ENCODE data around the gene CCR2. TPM values are rescaled to one million over a fixed set of nuclear protein-coding genes. Genes with fewer than 3 reads are reported as not detected.
"Not testable (repeated sequence)": the region's sequence is repeated elsewhere in the genome, so short reads cannot be mapped to it uniquely, and the experiment has no call there.

The CCR2 gene
- total RNA-seq = under 1 TPM in 4 of 8 experiments, not detected in 4; 0.14 to 0.43 (median 0.23) TPM

DNA sequence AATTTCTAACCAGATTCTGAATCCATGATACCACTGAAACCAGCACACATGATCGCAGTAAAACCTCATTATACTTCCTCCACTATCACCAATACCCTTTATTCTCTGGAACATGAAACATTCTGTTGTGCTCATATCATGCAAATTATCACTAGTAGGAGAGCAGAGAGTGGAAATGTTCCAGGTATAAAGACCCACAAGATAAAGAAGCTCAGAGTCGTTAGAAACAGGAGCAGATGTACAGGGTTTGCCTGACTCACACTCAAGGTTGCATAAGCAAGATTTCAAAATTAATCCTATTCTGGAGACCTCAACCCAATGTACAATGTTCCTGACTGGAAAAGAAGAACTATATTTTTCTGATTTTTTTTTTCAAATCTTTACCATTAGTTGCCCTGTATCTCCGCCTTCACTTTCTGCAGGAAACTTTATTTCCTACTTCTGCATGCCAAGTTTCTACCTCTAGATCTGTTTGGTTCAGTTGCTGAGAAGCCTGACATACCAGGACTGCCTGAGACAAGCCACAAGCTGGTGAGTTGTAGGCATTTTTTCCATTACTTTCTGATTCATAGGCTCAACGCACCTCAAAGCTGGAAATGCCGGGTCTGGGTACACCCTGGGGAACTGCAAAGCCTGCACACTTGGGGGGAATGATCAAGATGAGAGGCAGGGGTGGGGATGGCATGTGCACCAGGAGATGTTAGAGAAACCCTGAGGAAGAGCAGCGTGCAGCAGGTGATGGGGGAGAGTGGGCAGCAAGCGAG lies at the start of gene CCR2:
CCR2 (plus strand) TSS at position 465 of the 764 bp plus-strand sequence. CDS start 3,417 bp downstream, outside the sequence.
- 40 to 97% (median 79%) methylated on average over 1 to 6 of the region's 7 CpGs; no CpG with 5 or more reads in 1 of the 10 experiments for WGBS, 10 experiments
- no peak within 1 kb of the TSS for H3K27ac ChIP-seq
- in situ Hi-C loops (cut with MboI; ENCODE audit: low pct_unique_long_range_greater_than_20kb in 2 of 9, low sequenced_read_pairs in 9 of 9, unreplicated experiment in 9 of 9) = loop anchor here in 2 of 9 experiments (25.0 kb wide), 2 partner anchors 267 to 417 kb away; partner anchors contain the start of gene CXCR6 (in 1 of the 2)
- H3K4me1 ChIP-seq (replicated peaks in 1 of 2) = no peaks in the 10 kb centered on the region
- no peak for ATAC-seq (replicated peaks in 6 of 8)
- H3K4me3 ChIP-seq = no peak within 1 kb of the TSS

GRCh38 chr3:46304739-46305138 lies 49.2 kb upstream of the CCR2 start:
- Histone ChIP-seq H3K27ac (no peak overlapping the region), H3K4me3 (no peak overlapping the region), H3K4me1 (replicated peaks in 1 of 2) (no peaks in the 10 kb centered on the region)
- ATAC-seq (replicated peaks in 6 of 8) = no peak
- WGBS, 10 experiments = 57 to 97% (median 79%) methylated on average over 3 of the region's 3 CpGs; no CpG with 5 or more reads in 1 of the 10 experiments
- in situ Hi-C loops (cut with MboI; ENCODE audit: low pct_unique_long_range_greater_than_20kb in 2 of 9, low sequenced_read_pairs in 9 of 9, unreplicated experiment in 9 of 9) = no loop called here

- no peak overlapping the region for H3K4me3 ChIP-seq
Observed at GRCh38 chr3:46312991-46313390, 40.9 kb upstream of the CCR2 start.

GRCh38 chr3:46314517-46314916 lies 39.4 kb upstream of the CCR2 start:
- H3K4me3 ChIP-seq = no peak overlapping the region
- no peak overlapping the region for H3K27ac ChIP-seq
- no peaks in the 10 kb centered on the region for H3K4me1 ChIP-seq (replicated peaks in 1 of 2)
- ATAC-seq (replicated peaks in 6 of 8) = no peak
- in situ Hi-C loops (cut with MboI; ENCODE audit: low pct_unique_long_range_greater_than_20kb in 2 of 9, low sequenced_read_pairs in 9 of 9, unreplicated experiment in 9 of 9) = no loop called here

More at GRCh38 chr3:46312991-46313390, 40.9 kb upstream of the CCR2 start:
- no peaks in the 10 kb centered on the region for H3K4me1 ChIP-seq (replicated peaks in 1 of 2)
- 20 to 100% (median 100%) methylated on average over 1 of the region's 1 CpG; no CpG with 5 or more reads in 6 of the 10 experiments for WGBS, 10 experiments
- H3K27ac ChIP-seq = no peak overlapping the region
- ATAC-seq (replicated peaks in 6 of 8) = peak in 2 of 8 experiments; percentile 94 to 97
- in situ Hi-C loops (cut with MboI; ENCODE audit: low pct_unique_long_range_greater_than_20kb in 2 of 9, low sequenced_read_pairs in 9 of 9, unreplicated experiment in 9 of 9) = no loop called here

GRCh38 chr3:46316206-46316605 lies 37.7 kb upstream of the CCR2 start:
- in situ Hi-C loops (cut with MboI; ENCODE audit: low pct_unique_long_range_greater_than_20kb in 2 of 9, low sequenced_read_pairs in 9 of 9, unreplicated experiment in 9 of 9) = no loop called here
- ATAC-seq (replicated peaks in 6 of 8) = no peak
- Histone ChIP-seq H3K4me3 (no peak overlapping the region), H3K4me1 (replicated peaks in 1 of 2) (no peaks in the 10 kb centered on the region), H3K27ac (no peak overlapping the region)

DNA sequence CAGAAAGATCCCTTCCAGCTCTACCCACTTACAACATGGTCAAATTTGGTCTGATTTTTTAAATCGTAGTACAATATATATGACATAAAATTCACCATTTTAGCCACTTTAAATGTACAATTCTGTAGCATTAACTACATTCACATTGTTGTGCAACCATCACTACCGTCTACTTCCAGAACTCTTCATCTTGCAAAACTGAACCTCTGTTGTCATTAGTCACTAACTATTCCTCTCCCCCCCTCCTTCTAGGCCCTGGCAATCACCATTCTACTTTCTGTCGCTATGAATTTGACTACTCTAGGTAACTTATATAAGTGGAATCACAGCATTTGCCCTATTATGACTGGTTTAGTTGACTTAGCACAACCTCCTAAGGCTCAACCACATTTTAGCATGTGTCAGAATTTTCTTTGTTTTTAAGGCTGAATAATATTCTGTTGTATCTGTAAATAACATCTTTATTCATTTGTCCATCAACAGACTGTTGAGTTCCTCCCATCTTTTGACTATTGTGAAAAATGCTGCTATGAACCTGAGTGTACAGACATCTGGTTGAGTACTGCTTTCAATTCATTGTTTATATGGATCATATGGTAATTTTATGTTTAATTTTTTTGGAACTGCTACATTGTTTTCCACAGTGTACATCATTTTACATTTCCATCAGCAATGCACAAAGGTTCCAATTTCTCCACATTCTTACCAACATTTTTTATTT lies 35.5 kb upstream of the CCR2 start:
- no peaks in the 10 kb centered on the region for H3K4me1 ChIP-seq (replicated peaks in 1 of 2)
- H3K4me3 ChIP-seq = no peak overlapping the region
- in situ Hi-C loops (cut with MboI; ENCODE audit: low pct_unique_long_range_greater_than_20kb in 2 of 9, low sequenced_read_pairs in 9 of 9, unreplicated experiment in 9 of 9) = no loop called here
- 22 to 100% (median 72%) methylated on average over 1 to 3 of the region's 3 CpGs; no CpG with 5 or more reads in 1 of the 10 experiments for WGBS, 10 experiments
- H3K27ac ChIP-seq = no peak overlapping the region
- peak in 3 of 8 experiments; percentile 33 to 88 (median 87) for ATAC-seq (replicated peaks in 6 of 8)

GRCh38 chr3:46321461-46322104 lies 32.3 kb upstream of the CCR2 start:
- Histone ChIP-seq H3K4me3 (no peak overlapping the region), H3K4me1 (replicated peaks in 1 of 2) (no peaks in the 10 kb centered on the region), H3K27ac (no peak overlapping the region)
- in situ Hi-C loops (cut with MboI; ENCODE audit: low pct_unique_long_range_greater_than_20kb in 2 of 9, low sequenced_read_pairs in 9 of 9, unreplicated experiment in 9 of 9) = no loop called here
- WGBS, 10 experiments = 29 to 86% (median 33%) methylated on average over 1 of the region's 1 CpG; no CpG with 5 or more reads in 6 of the 10 experiments
- ATAC-seq (replicated peaks in 6 of 8) = no peak

DNA sequence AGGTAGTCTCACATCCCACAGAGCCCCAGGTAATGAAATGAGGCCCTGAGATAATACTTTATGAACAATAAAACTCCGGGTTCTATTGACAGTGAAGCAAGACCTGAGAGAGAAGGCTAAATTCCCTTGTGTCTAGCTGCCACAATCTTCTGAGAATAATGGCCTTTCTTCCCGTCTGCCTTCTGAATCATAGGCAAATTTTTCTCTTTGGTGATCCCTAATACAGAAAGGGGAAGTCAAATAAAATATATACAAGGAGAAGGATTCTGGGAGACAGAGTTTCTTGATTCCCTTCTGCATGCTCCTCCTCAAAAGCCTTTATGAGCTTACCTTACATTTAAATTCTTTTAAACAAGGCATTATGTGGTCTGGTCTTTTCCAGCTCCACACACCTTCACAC lies 29.9 kb upstream of the CCR2 start:
- in situ Hi-C loops (cut with MboI; ENCODE audit: low pct_unique_long_range_greater_than_20kb in 2 of 9, low sequenced_read_pairs in 9 of 9, unreplicated experiment in 9 of 9) = no loop called here
- ATAC-seq (replicated peaks in 6 of 8) = peak in 1 of 8 experiments; percentile 46
- Histone ChIP-seq H3K4me1 (replicated peaks in 1 of 2) (no peaks in the 10 kb centered on the region), H3K27ac (no peak overlapping the region), H3K4me3 (no peak overlapping the region)
- WGBS, 10 experiments = 18 to 60% (median 38%) methylated on average over 1 to 2 of the region's 2 CpGs; no CpG with 5 or more reads in 2 of the 10 experiments

- no peak for ATAC-seq (replicated peaks in 6 of 8)
- Histone ChIP-seq H3K4me3 (no peak overlapping the region), H3K27ac (no peak overlapping the region), H3K4me1 (replicated peaks in 1 of 2) (no peaks in the 10 kb centered on the region)
- in situ Hi-C loops (cut with MboI; ENCODE audit: low pct_unique_long_range_greater_than_20kb in 2 of 9, low sequenced_read_pairs in 9 of 9, unreplicated experiment in 9 of 9) = no loop called here
- WGBS, 10 experiments = 40 to 80% (median 50%) methylated on average over 1 of the region's 1 CpG; no CpG with 5 or more reads in 7 of the 10 experiments
Observed at GRCh38 chr3:46325645-46326300, 28.1 kb upstream of the CCR2 start.

GRCh38 chr3:46330676-46331075 lies 23.2 kb upstream of the CCR2 start:
- H3K4me3 ChIP-seq; ATAC-seq (replicated peaks in 6 of 8); in situ Hi-C loops (cut with MboI; ENCODE audit: low pct_unique_long_range_greater_than_20kb in 2 of 9, low sequenced_read_pairs in 9 of 9, unreplicated experiment in 9 of 9); H3K4me1 ChIP-seq (replicated peaks in 1 of 2); H3K27ac ChIP-seq: not testable (repeated sequence)
- 83 to 100% (median 95%) methylated on average over 2 to 3 of the region's 3 CpGs; no CpG with 5 or more reads in 5 of the 10 experiments for WGBS, 10 experiments

DNA sequence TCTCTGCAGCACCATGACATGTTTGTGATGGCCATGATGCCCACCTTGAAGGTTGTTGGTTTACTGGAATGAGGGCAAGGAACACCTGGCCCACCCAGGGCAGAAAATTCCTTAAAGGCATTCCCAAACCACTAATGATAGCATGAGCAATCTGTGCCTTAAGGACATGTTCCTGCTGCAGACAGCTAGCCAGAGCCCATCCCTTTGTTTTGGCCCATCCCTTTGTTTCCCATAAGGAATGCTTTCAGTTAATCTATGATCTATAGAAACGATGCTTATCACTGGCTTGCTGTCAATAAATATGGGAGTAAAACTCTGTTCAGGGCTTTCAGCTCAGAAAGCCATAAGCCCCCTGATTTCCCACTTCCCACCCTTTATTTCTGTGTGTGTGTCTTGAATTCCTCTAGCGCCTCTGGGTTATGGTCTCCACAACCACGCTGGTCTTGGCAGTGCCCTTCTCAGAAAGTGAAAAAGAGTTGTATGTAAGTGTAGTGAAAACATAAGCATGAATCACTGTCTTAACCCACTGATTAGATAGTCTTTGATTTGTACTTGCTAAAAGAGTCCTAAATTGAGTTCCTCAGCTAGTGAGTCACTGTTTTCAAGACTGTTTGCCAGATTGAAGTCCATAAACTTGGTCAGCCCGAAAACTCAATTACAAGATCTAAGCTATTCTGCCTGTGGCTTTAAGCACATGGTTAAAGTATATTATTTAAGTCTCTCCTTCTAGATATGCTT lies 19.0 kb upstream of the CCR2 start:
- 0 to 100% (median 46%) methylated on average over 1 to 4 of the region's 4 CpGs; no CpG with 5 or more reads in 2 of the 10 experiments for WGBS, 10 experiments
- no peak overlapping the region for H3K4me3 ChIP-seq
- H3K4me1 ChIP-seq (replicated peaks in 1 of 2) = no peaks in the 10 kb centered on the region
- in situ Hi-C loops (cut with MboI; ENCODE audit: low pct_unique_long_range_greater_than_20kb in 2 of 9, low sequenced_read_pairs in 9 of 9, unreplicated experiment in 9 of 9) = no loop called here
- ATAC-seq (replicated peaks in 6 of 8) = peak in 2 of 8 experiments; percentile 83 to 92
- H3K27ac ChIP-seq = no peak overlapping the region

- Histone ChIP-seq H3K4me1 (replicated peaks in 1 of 2) (no peaks in the 10 kb centered on the region), H3K4me3 (no peak overlapping the region), H3K27ac (no peak overlapping the region)
- in situ Hi-C loops (cut with MboI; ENCODE audit: low pct_unique_long_range_greater_than_20kb in 2 of 9, low sequenced_read_pairs in 9 of 9, unreplicated experiment in 9 of 9) = no loop called here
- no peak for ATAC-seq (replicated peaks in 6 of 8)
- WGBS, 10 experiments = 19 to 80% (median 47%) methylated on average over 1 to 3 of the region's 3 CpGs
Observed at GRCh38 chr3:46335541-46335940, 18.4 kb upstream of the CCR2 start.

All from motor neuron (in vitro differentiated cells).